GM12801 (cell line): ENCODE data around the gene NCAM1.

Experiments
- TF ChIP-seq, protein P1 (sequence below): IDR thresholded peaks from one replicate; pipeline ENCODE4 v1.5.1; 2011; ENCODE audit warnings: control low read depth; ENCODE audit not compliant: insufficient read length; ENCODE audit errors: extremely low read depth

The NCAM1 gene

DNA sequence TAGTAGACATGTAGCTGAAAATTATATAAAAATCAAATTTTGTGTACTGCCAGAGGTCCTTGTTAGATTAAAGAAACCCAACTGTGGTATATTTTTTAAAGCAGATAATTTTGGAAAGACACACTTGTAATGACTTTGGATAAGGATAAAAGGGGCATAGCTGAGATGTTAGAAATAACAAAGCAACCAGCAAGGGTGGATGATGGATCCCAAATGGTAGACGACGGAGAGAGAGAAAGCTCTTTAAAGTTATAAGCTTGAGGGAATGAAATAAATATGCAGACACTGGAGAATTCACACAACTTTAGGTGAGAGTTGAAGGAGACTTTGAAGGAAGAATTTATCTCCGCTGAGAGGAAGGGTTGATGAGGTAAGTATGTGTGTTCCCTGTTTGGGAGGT lies 10.6 kb downstream of the NCAM1 start:
- TF ChIP-seq, protein P1, sequence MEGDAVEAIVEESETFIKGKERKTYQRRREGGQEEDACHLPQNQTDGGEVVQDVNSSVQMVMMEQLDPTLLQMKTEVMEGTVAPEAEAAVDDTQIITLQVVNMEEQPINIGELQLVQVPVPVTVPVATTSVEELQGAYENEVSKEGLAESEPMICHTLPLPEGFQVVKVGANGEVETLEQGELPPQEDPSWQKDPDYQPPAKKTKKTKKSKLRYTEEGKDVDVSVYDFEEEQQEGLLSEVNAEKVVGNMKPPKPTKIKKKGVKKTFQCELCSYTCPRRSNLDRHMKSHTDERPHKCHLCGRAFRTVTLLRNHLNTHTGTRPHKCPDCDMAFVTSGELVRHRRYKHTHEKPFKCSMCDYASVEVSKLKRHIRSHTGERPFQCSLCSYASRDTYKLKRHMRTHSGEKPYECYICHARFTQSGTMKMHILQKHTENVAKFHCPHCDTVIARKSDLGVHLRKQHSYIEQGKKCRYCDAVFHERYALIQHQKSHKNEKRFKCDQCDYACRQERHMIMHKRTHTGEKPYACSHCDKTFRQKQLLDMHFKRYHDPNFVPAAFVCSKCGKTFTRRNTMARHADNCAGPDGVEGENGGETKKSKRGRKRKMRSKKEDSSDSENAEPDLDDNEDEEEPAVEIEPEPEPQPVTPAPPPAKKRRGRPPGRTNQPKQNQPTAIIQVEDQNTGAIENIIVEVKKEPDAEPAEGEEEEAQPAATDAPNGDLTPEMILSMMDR = no peak

DNA sequence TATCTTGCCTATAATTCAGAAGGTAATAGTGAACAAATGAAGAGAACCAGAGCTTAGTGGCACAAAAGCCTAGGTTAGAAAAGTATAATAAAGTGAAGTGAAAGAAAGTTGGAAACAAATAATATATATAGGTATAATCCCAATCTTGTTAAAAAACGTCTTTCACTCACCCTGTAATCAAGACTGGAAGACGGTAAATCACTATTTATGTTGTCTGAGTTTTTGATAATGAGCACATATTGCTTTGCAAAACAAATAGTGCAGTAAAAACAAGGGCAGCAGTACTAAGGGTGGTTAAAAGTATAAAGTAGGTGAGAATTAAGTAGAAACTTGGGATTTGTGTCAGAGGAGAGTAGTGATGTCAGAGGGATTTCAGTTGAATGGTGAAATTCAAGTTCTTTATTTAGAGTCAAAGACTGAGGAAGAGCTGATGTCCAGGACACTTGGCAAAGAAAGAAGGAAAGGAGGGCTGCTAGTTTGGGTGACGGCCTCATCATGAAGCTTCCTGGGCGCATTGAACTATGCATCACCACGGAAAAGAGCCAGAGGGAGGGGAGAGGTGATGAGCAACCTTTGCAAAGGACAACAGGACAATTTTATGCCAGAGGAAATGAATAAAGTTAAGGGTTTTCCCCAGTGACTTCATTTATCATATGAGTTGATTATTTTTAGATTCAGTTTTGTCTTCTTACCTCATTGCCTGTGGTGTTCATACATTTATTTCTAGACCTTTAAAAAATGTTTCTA lies 11.4 kb downstream of the NCAM1 start:
- TF ChIP-seq, protein P1 = no peak

DNA sequence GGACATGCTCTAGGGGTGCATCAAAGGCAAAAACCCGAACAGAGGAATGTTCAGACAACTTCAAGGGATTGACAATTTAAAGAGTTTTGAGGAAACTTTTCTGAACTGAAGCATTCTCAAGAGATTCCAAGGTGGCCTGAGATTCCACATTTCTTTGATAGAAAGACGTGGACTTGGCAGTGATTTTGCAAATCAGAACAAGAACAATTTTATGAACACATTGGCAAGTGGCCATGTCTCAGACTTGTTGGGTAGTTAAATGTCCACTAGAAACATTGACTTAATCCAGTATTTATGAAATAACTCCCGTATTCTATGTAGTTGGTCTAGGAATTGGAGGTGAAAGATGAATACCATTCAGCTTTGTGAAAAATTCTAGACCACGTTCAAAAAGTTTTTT lies 13.8 kb downstream of the NCAM1 start:
- TF ChIP-seq, protein P1 = no peak

DNA sequence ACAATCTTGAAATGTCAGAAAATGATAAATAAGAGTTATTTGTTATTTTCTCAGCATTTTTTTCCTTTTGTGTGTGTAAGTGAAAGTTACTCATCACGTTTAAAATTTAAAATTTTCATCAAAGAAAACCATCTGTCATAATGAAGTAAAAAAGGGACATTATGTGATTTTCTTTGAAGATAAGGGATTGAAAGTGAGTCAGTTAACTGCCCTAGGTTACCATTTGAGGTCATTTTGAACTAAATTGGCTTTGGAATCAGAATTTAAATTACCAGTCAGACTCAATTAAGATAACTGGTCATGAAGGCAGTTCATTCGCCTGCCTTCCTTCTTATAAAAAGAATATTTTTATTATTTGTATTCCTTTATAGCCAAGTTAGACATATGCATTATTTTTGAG lies 14.3 kb downstream of the NCAM1 start:
- TF ChIP-seq, protein P1 = no peak

DNA sequence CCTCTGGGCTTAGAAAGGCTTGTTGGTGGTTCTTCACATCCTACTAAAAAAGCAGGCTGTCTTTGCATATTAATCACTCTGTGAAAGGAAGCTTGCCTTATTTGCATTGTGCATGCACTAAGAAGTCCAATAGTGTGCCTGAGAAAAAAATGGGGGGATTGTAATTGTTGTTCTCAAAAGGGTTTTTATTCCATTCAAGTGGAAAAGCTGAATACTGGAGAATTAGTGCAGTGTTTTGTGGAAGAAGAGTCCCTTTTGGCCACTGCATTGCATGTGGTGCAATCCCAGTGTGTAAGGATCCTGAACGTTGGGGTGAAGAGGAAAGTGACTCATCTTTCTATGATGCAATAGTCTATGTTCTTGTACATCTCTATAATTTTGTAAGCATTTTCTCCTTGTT lies 16.5 kb downstream of the NCAM1 start:
- TF ChIP-seq, protein P1 = no peak

DNA sequence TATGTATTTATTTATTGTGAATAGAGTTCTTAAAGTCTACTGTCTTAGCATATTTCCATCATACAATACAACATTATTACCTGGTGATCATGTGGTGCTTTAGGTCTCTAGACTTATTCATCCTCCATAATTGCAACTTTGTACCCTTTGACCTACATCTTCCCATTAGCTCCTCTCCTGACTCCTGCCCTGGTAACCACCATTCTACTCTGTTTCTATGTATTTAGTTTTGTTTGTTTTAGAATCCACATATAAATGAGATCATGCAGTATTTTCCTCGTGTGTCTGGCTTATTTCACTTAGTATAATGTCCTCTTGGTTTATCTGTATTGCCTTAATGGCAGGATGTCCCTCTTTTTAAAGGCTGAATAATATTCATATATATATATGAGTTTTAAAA lies 22.7 kb downstream of the NCAM1 start:
- TF ChIP-seq, protein P1 = no peak

DNA sequence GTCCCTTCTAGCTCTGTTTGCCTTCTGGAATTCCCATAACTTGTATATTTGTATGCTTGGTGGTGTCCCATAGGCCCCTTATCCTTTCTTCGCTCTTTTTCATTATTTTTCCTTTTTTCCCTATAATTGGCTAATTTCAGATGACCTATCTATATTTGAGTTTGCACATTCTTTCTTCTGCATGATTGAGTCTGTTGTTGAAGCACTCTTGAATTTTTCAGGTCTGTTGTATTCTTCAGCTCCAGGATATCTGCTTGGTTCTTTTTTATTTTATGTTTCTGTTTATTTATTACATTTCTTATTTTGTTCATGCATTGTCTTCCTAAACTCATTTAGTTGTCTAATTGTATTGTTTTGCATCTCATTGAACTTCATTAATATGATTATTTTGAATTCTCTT lies 28.0 kb downstream of the NCAM1 start:
- TF ChIP-seq, protein P1 = no peak
